Activated CD4-positive, alpha-beta T cell treated with anti-CD3 and anti-CD28 coated beads, Interleukin-10, Interleukin-2, amounts not matched to agents 100 ng/mL and 50 ng/mL, durations not matched to agents 16 hours and 8 hours (primary cell): ENCODE results near the gene XRN1.
"Not testable (repeated sequence)": the region's sequence is repeated elsewhere in the genome, so short reads cannot be mapped to it uniquely, and the experiment has no call there.

Experiments used
- DNase-seq: peaks from one replicate; pipeline ENCODE4 v3.0.0-alpha.2; 2020

The XRN1 gene, protein sequence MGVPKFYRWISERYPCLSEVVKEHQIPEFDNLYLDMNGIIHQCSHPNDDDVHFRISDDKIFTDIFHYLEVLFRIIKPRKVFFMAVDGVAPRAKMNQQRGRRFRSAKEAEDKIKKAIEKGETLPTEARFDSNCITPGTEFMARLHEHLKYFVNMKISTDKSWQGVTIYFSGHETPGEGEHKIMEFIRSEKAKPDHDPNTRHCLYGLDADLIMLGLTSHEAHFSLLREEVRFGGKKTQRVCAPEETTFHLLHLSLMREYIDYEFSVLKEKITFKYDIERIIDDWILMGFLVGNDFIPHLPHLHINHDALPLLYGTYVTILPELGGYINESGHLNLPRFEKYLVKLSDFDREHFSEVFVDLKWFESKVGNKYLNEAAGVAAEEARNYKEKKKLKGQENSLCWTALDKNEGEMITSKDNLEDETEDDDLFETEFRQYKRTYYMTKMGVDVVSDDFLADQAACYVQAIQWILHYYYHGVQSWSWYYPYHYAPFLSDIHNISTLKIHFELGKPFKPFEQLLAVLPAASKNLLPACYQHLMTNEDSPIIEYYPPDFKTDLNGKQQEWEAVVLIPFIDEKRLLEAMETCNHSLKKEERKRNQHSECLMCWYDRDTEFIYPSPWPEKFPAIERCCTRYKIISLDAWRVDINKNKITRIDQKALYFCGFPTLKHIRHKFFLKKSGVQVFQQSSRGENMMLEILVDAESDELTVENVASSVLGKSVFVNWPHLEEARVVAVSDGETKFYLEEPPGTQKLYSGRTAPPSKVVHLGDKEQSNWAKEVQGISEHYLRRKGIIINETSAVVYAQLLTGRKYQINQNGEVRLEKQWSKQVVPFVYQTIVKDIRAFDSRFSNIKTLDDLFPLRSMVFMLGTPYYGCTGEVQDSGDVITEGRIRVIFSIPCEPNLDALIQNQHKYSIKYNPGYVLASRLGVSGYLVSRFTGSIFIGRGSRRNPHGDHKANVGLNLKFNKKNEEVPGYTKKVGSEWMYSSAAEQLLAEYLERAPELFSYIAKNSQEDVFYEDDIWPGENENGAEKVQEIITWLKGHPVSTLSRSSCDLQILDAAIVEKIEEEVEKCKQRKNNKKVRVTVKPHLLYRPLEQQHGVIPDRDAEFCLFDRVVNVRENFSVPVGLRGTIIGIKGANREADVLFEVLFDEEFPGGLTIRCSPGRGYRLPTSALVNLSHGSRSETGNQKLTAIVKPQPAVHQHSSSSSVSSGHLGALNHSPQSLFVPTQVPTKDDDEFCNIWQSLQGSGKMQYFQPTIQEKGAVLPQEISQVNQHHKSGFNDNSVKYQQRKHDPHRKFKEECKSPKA (N-terminal part only)

GRCh38 chr3:142447852-142448823 lies at the start of gene XRN1:
XRN1 (minus strand) TSS chr3:142448037; CDS start chr3:142447944, 93 bp downstream.
- DNase-seq, result peak; percentile 97

DNA sequence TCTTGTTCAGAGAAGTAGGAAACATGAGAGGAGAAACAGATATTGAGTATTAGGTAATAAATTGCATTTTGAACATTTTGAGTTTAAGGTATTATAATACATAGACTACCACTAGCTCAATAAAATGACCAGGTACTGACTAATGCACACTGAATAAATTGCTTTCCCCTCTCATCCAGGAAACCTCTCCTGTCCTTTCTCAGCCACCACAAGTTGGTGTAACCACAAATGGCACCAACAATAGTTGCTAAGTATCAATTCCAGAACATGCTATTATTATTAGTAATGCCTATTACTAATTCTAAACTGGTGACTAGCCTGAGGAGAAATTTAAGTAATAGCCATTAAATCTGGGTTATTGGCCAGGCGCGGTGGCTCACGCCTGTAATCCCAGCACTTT lies 47.3 kb upstream of the XRN1 start:
- no peak for DNase-seq

GRCh38 chr3:142492184-142492583 lies 44.3 kb upstream of the XRN1 start:
- DNase-seq, result no peak

- DNase-seq, result no peak
Measured at GRCh38 chr3:142489572-142490323, 41.9 kb upstream of the XRN1 start.

DNA sequence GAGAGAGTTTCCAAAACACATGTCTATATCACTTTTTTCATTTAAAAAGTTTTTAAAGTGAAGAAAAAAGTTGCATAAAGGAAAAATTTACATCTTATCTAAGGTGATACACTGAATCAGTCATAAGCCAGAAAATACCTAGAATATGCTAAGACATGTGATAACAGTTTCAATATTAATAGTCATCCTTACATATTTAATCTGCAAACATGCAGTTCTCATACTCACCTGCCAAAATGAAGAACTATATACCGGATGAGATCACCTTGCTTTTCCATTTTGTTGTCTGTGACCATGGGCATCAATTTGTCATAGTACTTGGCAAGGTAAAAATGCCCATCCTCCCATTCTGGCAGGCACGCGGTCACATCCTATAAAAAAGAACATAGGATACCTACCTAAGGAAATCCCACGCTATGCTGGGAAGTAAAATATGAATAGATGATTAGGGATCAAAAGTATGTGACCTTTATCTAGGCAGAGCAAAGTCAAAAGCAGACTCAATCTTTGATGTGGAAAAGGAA lies 37.1 kb upstream of the XRN1 start:
- DNase-seq, result no peak

GRCh38 chr3:142481196-142481595 lies 33.4 kb upstream of the XRN1 start:
- no peak for DNase-seq

GRCh38 chr3:142470826-142471225 lies 23.0 kb upstream of the XRN1 start:
- no peak for DNase-seq

DNA sequence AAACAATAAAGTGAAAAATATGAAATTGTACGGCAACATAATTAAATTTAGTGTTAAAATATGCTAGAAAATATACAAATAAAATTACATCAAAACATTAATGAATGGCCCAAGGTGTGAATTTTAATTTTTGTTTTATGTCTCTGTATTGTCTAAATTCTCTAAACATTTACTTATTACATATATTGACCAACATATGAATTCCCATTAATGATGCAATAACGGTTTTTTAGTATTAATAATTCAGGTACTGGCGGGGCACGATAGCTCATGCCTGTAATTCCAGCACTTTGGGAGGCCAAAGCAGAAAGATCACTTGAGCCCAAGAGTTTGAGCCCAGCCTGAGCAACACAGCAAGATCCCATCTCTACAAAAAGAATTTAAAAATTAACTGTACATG lies 20.6 kb upstream of the XRN1 start:
- no peak for DNase-seq

DNA sequence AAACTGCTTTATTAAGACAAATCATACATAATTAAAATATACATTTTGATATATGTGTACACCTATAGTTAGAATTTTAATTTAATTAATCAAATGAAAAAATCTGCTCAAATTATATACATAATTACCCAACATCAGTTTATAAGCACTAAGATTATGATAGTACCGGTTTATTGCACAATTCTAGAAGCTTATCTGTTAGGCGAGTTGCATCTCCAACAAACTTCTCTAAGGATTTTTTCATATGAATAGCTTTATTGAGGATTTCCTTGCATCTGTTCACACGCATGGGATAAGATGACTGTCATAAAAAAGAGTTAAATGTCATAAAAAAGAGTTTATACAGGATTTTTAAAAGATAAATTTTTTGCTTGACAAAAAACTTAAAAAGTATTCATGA lies 19.9 kb upstream of the XRN1 start:
- DNase-seq, result no peak

DNA sequence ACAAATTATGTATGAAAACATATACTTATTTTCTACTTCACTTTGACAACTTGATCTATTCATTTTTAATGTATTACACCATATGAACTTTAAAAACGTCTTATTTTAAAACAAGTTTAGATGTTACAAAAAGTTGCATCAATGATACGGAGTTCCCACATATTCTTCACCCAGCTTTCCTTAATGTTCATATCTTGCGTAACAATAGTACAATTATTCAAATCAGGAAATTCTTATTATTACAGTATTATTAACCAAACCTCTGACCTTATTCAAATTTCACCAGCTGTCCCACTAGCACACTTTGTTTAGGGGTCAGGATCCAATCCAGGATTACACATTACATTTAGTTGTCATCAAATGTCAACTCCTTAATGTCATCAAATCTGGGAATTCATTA lies 12.9 kb upstream of the XRN1 start:
- no peak for DNase-seq

- no peak for DNase-seq
Measured at GRCh38 chr3:142459929-142460328, 12.1 kb upstream of the XRN1 start.

DNA sequence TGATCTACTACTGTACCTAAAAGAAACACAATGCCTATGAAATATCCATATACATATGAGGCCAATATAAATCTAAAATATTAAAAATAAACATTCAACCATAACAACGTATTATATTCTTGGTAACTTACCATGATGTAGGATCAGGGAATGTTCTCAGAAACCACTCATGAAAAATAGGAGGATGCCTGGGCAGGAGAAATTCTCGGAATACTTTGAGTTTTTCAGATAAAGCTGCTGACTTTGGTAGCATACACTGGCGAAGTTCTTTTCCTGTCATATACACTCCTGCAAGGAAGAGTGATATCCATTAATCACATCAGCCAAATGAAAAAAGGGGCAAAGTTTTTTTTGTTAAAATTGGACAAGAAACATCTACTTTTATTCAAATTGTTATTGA lies 11.3 kb upstream of the XRN1 start:
- no peak for DNase-seq

DNA sequence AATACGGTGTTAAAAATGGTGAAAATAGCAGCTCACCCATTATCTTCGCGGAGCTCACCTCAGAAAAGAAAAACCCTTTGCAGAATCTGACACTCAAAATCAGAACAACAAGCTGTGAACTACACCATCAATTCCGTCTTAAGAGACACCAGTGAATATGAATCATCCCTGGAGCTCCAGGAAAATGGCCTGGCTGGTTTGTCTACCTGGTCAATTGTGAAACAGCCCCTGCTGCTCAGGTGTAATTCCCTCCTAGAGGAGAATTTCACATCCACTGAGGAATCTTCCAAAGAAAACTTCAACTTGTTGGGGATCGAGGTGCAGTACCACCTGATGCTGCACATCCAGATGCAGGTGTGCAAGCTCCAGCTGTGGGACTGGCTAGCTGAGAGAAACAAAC lies 3.0 kb upstream of the XRN1 start:
- DNase-seq, result no peak

- no peak for DNase-seq
Measured at GRCh38 chr3:142450189-142450588, 2.4 kb upstream of the XRN1 start.

GRCh38 chr3:142447301-142447851 lies 461 bp downstream of the XRN1 start:
- DNase-seq, result peak; percentile 45

DNA sequence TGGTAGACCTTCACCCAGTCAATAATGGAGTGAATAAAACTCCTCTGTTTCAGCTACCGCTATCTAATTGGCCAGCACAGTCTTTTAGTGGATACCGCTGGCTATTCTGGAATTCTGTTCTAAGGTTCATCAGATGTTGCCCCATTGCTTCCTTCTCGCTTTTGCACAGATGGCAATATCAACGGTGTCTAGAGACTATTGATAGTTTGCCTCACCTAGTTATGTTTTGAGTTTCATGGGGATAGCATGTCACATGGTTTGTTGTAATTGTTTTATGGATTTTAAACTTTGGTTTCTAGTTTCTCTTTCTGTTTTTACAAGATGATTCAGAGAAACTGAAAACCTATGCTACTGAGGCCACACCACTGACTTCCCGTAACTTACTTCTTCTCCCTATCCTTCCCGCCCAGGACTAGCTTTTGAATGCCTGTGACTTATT lies 2.0 kb downstream of the XRN1 start:
- DNase-seq, result peak; percentile 80

DNA sequence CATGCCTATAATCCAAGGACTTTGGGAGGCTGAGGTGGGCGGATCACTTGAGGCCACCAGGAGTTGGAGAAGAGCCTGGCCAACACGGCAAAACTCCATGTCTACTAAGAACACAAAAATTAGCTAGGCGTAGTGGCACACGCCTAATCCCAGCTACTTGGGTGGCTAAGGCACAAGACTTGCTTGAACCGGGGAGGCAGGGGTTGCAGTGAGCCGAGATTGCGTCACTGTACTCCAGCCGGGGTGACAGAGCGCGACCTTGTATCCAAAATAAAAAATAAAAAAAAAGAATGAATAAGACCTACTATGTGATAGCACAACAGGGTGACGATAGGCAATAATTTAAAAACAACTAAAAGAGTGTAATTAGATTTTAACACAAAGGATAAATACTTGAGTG lies 3.5 kb downstream of the XRN1 start:
- DNase-seq, result no peak

GRCh38 chr3:142443060-142443459 lies 4.8 kb downstream of the XRN1 start:
- not testable (repeated sequence) for DNase-seq

GRCh38 chr3:142439499-142440220 lies 8.2 kb downstream of the XRN1 start:
- DNase-seq, result not testable (repeated sequence)

- not testable (repeated sequence) for DNase-seq
Measured at GRCh38 chr3:142438096-142438495, 9.7 kb downstream of the XRN1 start.
